DND-41 (cell line): ENCODE results near the gene FGF7.
"Not testable (repeated sequence)": the region's sequence is repeated elsewhere in the genome, so short reads cannot be mapped to it uniquely, and the experiment has no call there.

Source experiments
- EZH2 ChIP-seq: IDR thresholded peaks from 3 replicates; pipeline ENCODE4 v1.6.1; 2012; ENCODE audit warnings: borderline replicate concordance, low read depth, mild to moderate bottlenecking, moderate library complexity, low read length, inconsistent platforms; ENCODE audit not compliant: severe bottlenecking
- TF ChIP-seq, protein P1 (sequence below): IDR thresholded peaks from 2 replicates; pipeline ENCODE4 v1.5.1; 2012; ENCODE audit warnings: borderline replicate concordance, low read length, moderate library complexity, mild to moderate bottlenecking; ENCODE audit not compliant: poor library complexity, severe bottlenecking; ENCODE audit errors: extremely low read depth

DNA sequence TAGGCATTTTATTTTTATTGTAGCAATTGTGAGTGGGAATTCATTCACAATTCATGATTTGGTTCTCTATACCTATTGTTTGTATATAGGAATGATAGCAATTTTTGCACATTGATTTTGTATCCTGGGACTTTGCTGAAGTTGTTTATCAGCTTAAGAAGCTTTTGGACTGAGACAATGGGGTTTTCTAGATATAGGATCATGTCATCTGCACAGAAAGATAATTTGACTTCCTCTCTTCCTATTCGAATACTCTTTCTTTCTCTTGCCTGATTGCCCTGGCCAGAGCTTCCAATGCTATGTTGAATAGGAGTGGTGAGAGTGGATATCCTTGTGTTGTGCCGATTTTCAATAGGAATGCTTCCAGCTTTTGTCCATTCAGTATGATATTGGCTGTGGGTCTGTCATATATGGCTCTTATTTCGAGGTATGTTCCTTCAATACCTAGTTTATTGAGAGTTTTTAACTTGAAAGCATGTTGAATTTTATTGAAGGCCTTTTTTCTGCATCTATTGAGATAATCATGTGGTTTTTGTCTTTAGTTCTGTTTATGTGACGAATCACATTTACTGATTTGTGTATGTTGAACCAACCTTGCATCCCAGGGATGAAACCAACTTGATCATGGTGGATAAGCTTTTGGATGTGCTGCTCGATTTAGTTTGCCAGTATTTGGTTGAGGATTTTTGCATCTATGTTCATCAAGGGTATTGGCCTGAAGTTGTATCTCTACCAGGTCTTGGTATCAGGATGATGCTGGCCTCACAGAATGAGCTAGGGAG is 20.3 kb upstream of the FGF7 start:
- TF ChIP-seq EZH2 = not testable (repeated sequence)
- TF ChIP-seq, protein P1, sequence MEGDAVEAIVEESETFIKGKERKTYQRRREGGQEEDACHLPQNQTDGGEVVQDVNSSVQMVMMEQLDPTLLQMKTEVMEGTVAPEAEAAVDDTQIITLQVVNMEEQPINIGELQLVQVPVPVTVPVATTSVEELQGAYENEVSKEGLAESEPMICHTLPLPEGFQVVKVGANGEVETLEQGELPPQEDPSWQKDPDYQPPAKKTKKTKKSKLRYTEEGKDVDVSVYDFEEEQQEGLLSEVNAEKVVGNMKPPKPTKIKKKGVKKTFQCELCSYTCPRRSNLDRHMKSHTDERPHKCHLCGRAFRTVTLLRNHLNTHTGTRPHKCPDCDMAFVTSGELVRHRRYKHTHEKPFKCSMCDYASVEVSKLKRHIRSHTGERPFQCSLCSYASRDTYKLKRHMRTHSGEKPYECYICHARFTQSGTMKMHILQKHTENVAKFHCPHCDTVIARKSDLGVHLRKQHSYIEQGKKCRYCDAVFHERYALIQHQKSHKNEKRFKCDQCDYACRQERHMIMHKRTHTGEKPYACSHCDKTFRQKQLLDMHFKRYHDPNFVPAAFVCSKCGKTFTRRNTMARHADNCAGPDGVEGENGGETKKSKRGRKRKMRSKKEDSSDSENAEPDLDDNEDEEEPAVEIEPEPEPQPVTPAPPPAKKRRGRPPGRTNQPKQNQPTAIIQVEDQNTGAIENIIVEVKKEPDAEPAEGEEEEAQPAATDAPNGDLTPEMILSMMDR = not testable (repeated sequence)
